H9 (cell line): ENCODE measurements around the gene PAAF1. TPM values are rescaled to one million over a fixed set of nuclear protein-coding genes. Genes with fewer than 3 reads are reported as not detected.

ENCODE experiments used
- DNase-seq: peaks from one replicate; pipeline ENCODE4 v3.0.0-alpha.2; 2017
- H2AFZ ChIP-seq: one replicate; pipeline ENCODE4 v1.6.1; 2013; ENCODE audit warnings: mild to moderate bottlenecking, low read length, control low read depth, moderate library complexity
- H2AK5ac ChIP-seq: 2 replicates; pipeline ENCODE4 v1.6.1; 2013; ENCODE audit warnings: low read length, control low read depth, mixed read lengths; ENCODE audit not compliant: insufficient read length
- H2BK120ac ChIP-seq: one replicate; pipeline ENCODE4 v1.6.1; 2013; ENCODE audit warnings: low read depth, mild to moderate bottlenecking, low read length, control low read depth, inconsistent platforms; ENCODE audit not compliant: poor library complexity, severe bottlenecking
- H2BK12ac ChIP-seq: 2 replicates; pipeline ENCODE4 v1.6.1; 2013; ENCODE audit warnings: low read length, control low read depth, mixed read lengths, low read depth; ENCODE audit not compliant: insufficient read length
- H2BK15ac ChIP-seq: 2 replicates; pipeline ENCODE4 v1.6.1; 2013; ENCODE audit warnings: low read depth, low read length, control low read depth
- H2BK20ac ChIP-seq: one replicate; pipeline ENCODE4 v1.6.1; 2013; ENCODE audit warnings: low read depth, mild to moderate bottlenecking, low read length, control low read depth, inconsistent platforms; ENCODE audit not compliant: poor library complexity, severe bottlenecking
- H2BK5ac ChIP-seq: 2 replicates; pipeline ENCODE4 v1.6.1; 2013; ENCODE audit warnings: low read length, control low read depth, mixed read lengths; ENCODE audit not compliant: insufficient read length
- H3K14ac ChIP-seq: 2 replicates; pipeline ENCODE4 v1.6.1; 2013; ENCODE audit warnings: low read length, control low read depth; ENCODE audit not compliant: insufficient read depth
- H3K18ac ChIP-seq: 2 replicates; pipeline ENCODE4 v1.6.1; 2013; ENCODE audit warnings: low read depth, mild to moderate bottlenecking, mixed read lengths, low read length, control low read depth; ENCODE audit not compliant: insufficient read length
- H3K23ac ChIP-seq: 2 replicates; pipeline ENCODE4 v1.6.1; 2013; ENCODE audit warnings: low read length, control low read depth, mixed read lengths, low read depth; ENCODE audit not compliant: insufficient read length
- H3K23me2 ChIP-seq: 2 replicates; pipeline ENCODE4 v1.6.1; 2013; ENCODE audit warnings: low read depth, mild to moderate bottlenecking, mixed read lengths, low read length, control low read depth; ENCODE audit not compliant: insufficient read length, poor library complexity, severe bottlenecking
- H3K27ac ChIP-seq: 2 replicates; pipeline ENCODE4 v1.5.1; 2013; ENCODE audit warnings: low read length, control low read depth, mixed read lengths, low read depth; ENCODE audit not compliant: insufficient read length
- H3K27me3 ChIP-seq: 2 replicates; pipeline ENCODE4 v1.6.1; 2013; ENCODE audit warnings: low read length, control low read depth, inconsistent platforms; ENCODE audit not compliant: insufficient read depth
- H3K4ac ChIP-seq: 2 replicates; pipeline ENCODE4 v1.6.1; 2013; ENCODE audit warnings: low read depth, mild to moderate bottlenecking, control low read depth, inconsistent platforms, low read length, moderate library complexity
- H3K4me1 ChIP-seq: 2 replicates; pipeline ENCODE4 v1.6.1; 2013; ENCODE audit warnings: low read length, control low read depth, inconsistent platforms; ENCODE audit not compliant: insufficient read depth
- H3K4me2 ChIP-seq: 2 replicates; pipeline ENCODE4 v1.6.1; 2013; ENCODE audit warnings: low read length, control low read depth, mixed read lengths; ENCODE audit not compliant: insufficient read length, insufficient read depth
- H3K56ac ChIP-seq: 2 replicates; pipeline ENCODE4 v1.6.1; 2013; ENCODE audit warnings: low read depth, mild to moderate bottlenecking, mixed read lengths, low read length, control low read depth; ENCODE audit not compliant: insufficient read length
- H3K79me1 ChIP-seq: 2 replicates; pipeline ENCODE4 v1.6.1; 2013; ENCODE audit warnings: low read depth, mild to moderate bottlenecking, moderate library complexity, low read length, control low read depth, inconsistent platforms; ENCODE audit not compliant: insufficient read depth, poor library complexity, severe bottlenecking
- H3K79me2 ChIP-seq: 2 replicates; pipeline ENCODE4 v1.6.1; 2013; ENCODE audit warnings: low read length, control low read depth, inconsistent platforms; ENCODE audit not compliant: insufficient read depth
- H3K9ac ChIP-seq: 2 replicates; pipeline ENCODE4 v1.6.1; 2013; ENCODE audit warnings: low read length, control low read depth, mixed read lengths; ENCODE audit not compliant: insufficient read length; ENCODE audit errors: extremely low read depth
- H3K9me3 ChIP-seq: one replicate; pipeline ENCODE4 v1.6.1; 2013; ENCODE audit warnings: low read depth, low read length, inconsistent platforms; ENCODE audit not compliant: control insufficient read depth
- H3T11ph ChIP-seq: one replicate; pipeline ENCODE4 v1.6.1; 2013; ENCODE audit warnings: mild to moderate bottlenecking, low read length, control low read depth, inconsistent platforms
- H4K20me1 ChIP-seq: one replicate; pipeline ENCODE4 v1.6.1; 2013; ENCODE audit not compliant: control insufficient read depth, insufficient read length, insufficient read depth
- H4K5ac ChIP-seq: 2 replicates; pipeline ENCODE4 v1.6.1; 2013; ENCODE audit warnings: low read depth, mild to moderate bottlenecking, mixed read lengths, low read length, control low read depth; ENCODE audit not compliant: insufficient read length
- H4K8ac ChIP-seq: replicated peaks from 2 replicates; pipeline ENCODE4 v1.6.1; 2013; ENCODE audit warnings: low read length, control low read depth, mixed read lengths, low read depth; ENCODE audit not compliant: insufficient read length
- H4K91ac ChIP-seq: 2 replicates; pipeline ENCODE4 v1.6.1; 2013; ENCODE audit warnings: low read depth, mild to moderate bottlenecking, moderate library complexity, mixed read lengths, low read length, control low read depth; ENCODE audit not compliant: insufficient read length
- H3K27ac Mint-ChIP-seq, 3 experiments: 2 replicates in 2 of 3; 3 replicates in 1 of 3; pipeline ENCODE4 v1.8.0; 2020 to 2021; ENCODE audit warnings: mixed read lengths in 3 of 3, mild to moderate bottlenecking in 1 of 3, moderate library complexity in 1 of 3
- H3K27me3 Mint-ChIP-seq: 2 replicates; pipeline ENCODE4 v1.8.0; 2021; ENCODE audit warnings: low read depth, mild to moderate bottlenecking, moderate library complexity, mixed read lengths
- H3K36me3 Mint-ChIP-seq, 3 experiments: 2 replicates in 2 of 3; 3 replicates in 1 of 3; pipeline ENCODE4 v1.8.0; 2020 to 2021; ENCODE audit warnings: low read depth in 3 of 3, mixed read lengths in 3 of 3; ENCODE audit not compliant: insufficient read depth in 1 of 3
- H3K4me1 Mint-ChIP-seq, 2 experiments: 2 replicates each; pipeline ENCODE4 v1.8.0; 2020; ENCODE audit warnings: mixed read lengths in 2 of 2
- H3K4me3 Mint-ChIP-seq, 2 experiments: 2 replicates in 1 of 2; 3 replicates in 1 of 2; pipeline ENCODE4 v1.8.0; 2020 to 2021; ENCODE audit warnings: mild to moderate bottlenecking in 2 of 2, mixed read lengths in 2 of 2, moderate library complexity in 1 of 2
- H3K9me3 Mint-ChIP-seq, 2 experiments: 2 replicates in 1 of 2; 3 replicates in 1 of 2; pipeline ENCODE4 v1.8.0; 2020; ENCODE audit warnings: mild to moderate bottlenecking in 2 of 2, mixed read lengths in 2 of 2, moderate library complexity in 1 of 2
- WGBS: extraction: QIAGEN DNeasy Blood & Tissue Kit; methylation state at CpG from one replicate; pipeline ENCODE4 v1.1.7; 2013; ENCODE audit warnings: missing lambda C conversion rate, low lambda C conversion rate, mixed read lengths; ENCODE audit not compliant: insufficient read length; ENCODE audit errors: extremely low coverage; 5-methylcytosine and 5-hydroxymethylcytosine counted together
- total RNA-seq: library from RNA; stranded (reverse); gene quantifications from 2 replicates; pipeline ENCODE4 v1.2.1, GENCODE V29; 2021
- TF ChIP-seq, protein P1 (sequence below): fragments of 200-600 bp; sonication (generic); conservative IDR thresholded peaks from 3 replicates; pipeline ENCODE4 v1.8.0; 2021; ENCODE audit warnings: antibody characterized with exemption, mild to moderate bottlenecking

PAAF1 gene
- total RNA-seq, 1 experiment from 2014 or later = 24.3 TPM

DNA sequence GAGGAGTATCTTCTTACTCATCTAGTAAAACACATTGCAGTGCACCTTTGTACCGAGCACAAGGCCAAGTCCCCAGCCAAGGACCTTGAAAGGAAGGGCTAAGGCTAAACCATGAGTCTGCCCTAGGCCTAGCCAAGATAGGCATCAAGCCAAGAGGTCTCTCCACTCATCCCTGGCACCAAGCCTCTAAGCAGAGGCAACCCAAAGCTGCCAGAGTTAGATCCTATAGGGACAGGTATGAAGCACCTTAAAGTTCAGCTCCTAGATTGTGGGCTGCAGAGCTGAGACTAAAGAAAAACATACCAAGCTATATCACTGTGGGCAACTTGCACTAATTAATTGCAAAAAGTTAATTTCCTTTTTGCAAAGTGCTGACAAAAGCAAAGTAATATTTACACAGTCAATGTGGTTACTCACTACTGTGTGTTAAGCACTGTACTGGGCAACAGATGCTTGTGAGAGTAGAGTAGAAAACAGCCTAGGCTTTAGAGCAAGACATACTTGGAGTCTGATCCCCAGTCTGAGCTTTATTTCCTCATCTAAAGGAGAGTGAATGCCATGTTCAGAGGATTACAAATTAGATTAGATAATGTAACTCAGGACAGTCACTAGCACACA is 7.4 kb upstream of the PAAF1 start:
- peaks cover 2% of the 10 kb centered on the region for H3K79me1 ChIP-seq
- H3K56ac ChIP-seq = no peak overlapping the region
- H3K9me3 Mint-ChIP-seq = no peaks in the 10 kb centered on the region
- TF ChIP-seq, protein P1, sequence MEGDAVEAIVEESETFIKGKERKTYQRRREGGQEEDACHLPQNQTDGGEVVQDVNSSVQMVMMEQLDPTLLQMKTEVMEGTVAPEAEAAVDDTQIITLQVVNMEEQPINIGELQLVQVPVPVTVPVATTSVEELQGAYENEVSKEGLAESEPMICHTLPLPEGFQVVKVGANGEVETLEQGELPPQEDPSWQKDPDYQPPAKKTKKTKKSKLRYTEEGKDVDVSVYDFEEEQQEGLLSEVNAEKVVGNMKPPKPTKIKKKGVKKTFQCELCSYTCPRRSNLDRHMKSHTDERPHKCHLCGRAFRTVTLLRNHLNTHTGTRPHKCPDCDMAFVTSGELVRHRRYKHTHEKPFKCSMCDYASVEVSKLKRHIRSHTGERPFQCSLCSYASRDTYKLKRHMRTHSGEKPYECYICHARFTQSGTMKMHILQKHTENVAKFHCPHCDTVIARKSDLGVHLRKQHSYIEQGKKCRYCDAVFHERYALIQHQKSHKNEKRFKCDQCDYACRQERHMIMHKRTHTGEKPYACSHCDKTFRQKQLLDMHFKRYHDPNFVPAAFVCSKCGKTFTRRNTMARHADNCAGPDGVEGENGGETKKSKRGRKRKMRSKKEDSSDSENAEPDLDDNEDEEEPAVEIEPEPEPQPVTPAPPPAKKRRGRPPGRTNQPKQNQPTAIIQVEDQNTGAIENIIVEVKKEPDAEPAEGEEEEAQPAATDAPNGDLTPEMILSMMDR = no peak
- no peak overlapping the region for H2BK15ac ChIP-seq
- H2BK120ac ChIP-seq = no peak overlapping the region
- no peak for DNase-seq
- no peak overlapping the region for H2BK12ac ChIP-seq
- H3K36me3 Mint-ChIP-seq = peaks cover 16 to 42% (median 32%) of the 10 kb centered on the region in 3 experiments; a peak in 6 of 7 replicates
- no peak overlapping the region for H2BK20ac ChIP-seq
- peak overlapping the region; percentile 13 to 62 (median 46); a peak in 3 of 7 replicates for H3K27ac Mint-ChIP-seq
- H3K23me2 ChIP-seq = no peaks in the 10 kb centered on the region
- H3K9me3 ChIP-seq = no peaks in the 10 kb centered on the region
- H3K23ac ChIP-seq = no peak overlapping the region
- no peak overlapping the region for H3K14ac ChIP-seq
- H4K91ac ChIP-seq = no peak overlapping the region
- no peak overlapping the region for H3K18ac ChIP-seq
- no peak overlapping the region for H3K9ac ChIP-seq
- H4K20me1 ChIP-seq = no peaks in the 10 kb centered on the region
- H3K4me1 ChIP-seq = no peaks in the 10 kb centered on the region
- H3K27me3 ChIP-seq = no peaks in the 10 kb centered on the region
- no peak overlapping the region for H2BK5ac ChIP-seq
- no peaks in the 10 kb centered on the region; the same call in 1 of the 2 replicates for H3K27me3 Mint-ChIP-seq
- no peak overlapping the region for H3K4me2 ChIP-seq
- no CpG with 5 or more reads among the region's 1 CpG for WGBS
- H4K8ac ChIP-seq = no peak overlapping the region
- no peak overlapping the region for H3T11ph ChIP-seq
- H3K27ac ChIP-seq = no peak overlapping the region
- peaks cover 2 to 4% of the 10 kb centered on the region in 2 experiments; a peak in 3 of 4 replicates for H3K4me1 Mint-ChIP-seq
- H3K79me2 ChIP-seq = no peaks in the 10 kb centered on the region
- H2AFZ ChIP-seq = no peak overlapping the region
- no peak overlapping the region for H3K4me3 Mint-ChIP-seq
- no peak overlapping the region for H4K5ac ChIP-seq
- H3K4ac ChIP-seq = no peak overlapping the region
- H2AK5ac ChIP-seq = no peak overlapping the region
